ENCODE data around the gene CLEC16A. TPM values are rescaled to one million over a fixed set of nuclear protein-coding genes. Genes with fewer than 3 reads are reported as not detected.

Gene CLEC16A
- total and polyA plus RNA-seq, 2 experiments from 2014 or later, result 9.9 to 24.1 TPM

DNA sequence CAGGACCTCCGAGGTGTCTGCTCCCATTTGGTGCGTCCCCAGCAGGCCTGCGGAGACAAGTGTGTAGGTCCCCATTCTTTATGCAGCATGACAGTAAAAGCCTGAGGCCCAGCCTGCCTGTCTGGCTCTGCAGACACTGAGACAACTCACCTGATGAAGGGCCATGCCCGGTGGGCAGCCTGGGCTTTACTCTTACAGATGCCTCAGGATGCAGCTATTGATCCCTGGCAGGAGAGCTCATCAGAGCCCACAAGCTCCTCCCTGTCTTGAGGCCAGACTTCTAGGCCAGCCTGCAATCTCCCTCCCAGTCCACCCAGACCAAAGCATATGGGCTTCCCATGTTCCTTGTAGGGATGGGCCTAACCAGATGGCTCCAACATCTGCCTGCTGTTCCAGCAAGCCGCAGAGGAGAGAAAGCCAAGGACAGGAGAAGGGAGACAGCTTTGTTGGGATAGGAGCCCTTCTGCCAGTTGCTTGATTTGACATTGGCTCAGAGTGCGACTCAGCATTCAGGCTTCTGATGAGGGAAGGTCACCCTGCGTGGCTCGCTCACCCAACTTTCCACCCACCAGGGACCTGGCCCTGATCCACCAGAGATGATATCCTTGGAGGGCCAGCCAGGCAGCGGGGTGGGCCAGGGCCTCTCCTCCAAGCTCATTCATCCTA, 224.2 kb downstream of the CLEC16A start:
- no peak overlapping the region for H3K4me2 ChIP-seq
- H4K20me1 ChIP-seq (replicated peaks; ENCODE audit: insufficient read depth), result no peaks in the 10 kb centered on the region
- Mint-ChIP-seq H3K27ac (no peak overlapping the region), H3K4me3 (no peak overlapping the region), H3K36me3 (ENCODE audit: low read depth) (no peaks in the 10 kb centered on the region), H3K4me1 (no peaks in the 10 kb centered on the region), H3K9me3 (no peaks in the 10 kb centered on the region), H3K27me3 (ENCODE audit: insufficient read depth, low read depth, poor library complexity) (peaks cover 8% of the 10 kb centered on the region)
- no peak overlapping the region for H2AFZ ChIP-seq
- DNase-seq (ENCODE audit: low spot score) (no peak), ATAC-seq (no peak)
- no peaks in the 10 kb centered on the region for H3K36me3 ChIP-seq (ENCODE audit: insufficient read depth)
- H3K27me3 ChIP-seq (ENCODE audit: insufficient read depth), result no peaks in the 10 kb centered on the region
- H3F3A ChIP-seq (replicated peaks; ENCODE audit: low read depth), result no peaks in the 10 kb centered on the region; the same call in 1 of the 2 replicates
- H3K79me2 ChIP-seq (replicated peaks; ENCODE audit: insufficient read depth), result no peaks in the 10 kb centered on the region
- no peaks in the 10 kb centered on the region for H3K9me2 ChIP-seq (ENCODE audit: insufficient read depth)
- no peak overlapping the region for H3K4me3 ChIP-seq
- no peaks in the 10 kb centered on the region for H3K4me1 ChIP-seq (ENCODE audit: insufficient read depth)
- TF ChIP-seq, protein P1, sequence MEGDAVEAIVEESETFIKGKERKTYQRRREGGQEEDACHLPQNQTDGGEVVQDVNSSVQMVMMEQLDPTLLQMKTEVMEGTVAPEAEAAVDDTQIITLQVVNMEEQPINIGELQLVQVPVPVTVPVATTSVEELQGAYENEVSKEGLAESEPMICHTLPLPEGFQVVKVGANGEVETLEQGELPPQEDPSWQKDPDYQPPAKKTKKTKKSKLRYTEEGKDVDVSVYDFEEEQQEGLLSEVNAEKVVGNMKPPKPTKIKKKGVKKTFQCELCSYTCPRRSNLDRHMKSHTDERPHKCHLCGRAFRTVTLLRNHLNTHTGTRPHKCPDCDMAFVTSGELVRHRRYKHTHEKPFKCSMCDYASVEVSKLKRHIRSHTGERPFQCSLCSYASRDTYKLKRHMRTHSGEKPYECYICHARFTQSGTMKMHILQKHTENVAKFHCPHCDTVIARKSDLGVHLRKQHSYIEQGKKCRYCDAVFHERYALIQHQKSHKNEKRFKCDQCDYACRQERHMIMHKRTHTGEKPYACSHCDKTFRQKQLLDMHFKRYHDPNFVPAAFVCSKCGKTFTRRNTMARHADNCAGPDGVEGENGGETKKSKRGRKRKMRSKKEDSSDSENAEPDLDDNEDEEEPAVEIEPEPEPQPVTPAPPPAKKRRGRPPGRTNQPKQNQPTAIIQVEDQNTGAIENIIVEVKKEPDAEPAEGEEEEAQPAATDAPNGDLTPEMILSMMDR (conservative IDR thresholded peaks at IDR 0.05; ENCODE audit: low read depth in 2 of 2), result no peak
- TF ChIP-seq EZH2phosphoT487 (IDR thresholded peaks at IDR 0.05; ENCODE audit: unreplicated experiment), result no peak
- no peak for TF ChIP-seq NANOG (IDR thresholded peaks at IDR 0.05; ENCODE audit: borderline replicate concordance)
- no peak for TF ChIP-seq ZNF331 (CRISPR knock-in tag; IDR thresholded peaks at IDR 0.05; ENCODE audit: low read depth)
- no peak overlapping the region for H3K27ac ChIP-seq (ENCODE audit: low read depth)

DNA sequence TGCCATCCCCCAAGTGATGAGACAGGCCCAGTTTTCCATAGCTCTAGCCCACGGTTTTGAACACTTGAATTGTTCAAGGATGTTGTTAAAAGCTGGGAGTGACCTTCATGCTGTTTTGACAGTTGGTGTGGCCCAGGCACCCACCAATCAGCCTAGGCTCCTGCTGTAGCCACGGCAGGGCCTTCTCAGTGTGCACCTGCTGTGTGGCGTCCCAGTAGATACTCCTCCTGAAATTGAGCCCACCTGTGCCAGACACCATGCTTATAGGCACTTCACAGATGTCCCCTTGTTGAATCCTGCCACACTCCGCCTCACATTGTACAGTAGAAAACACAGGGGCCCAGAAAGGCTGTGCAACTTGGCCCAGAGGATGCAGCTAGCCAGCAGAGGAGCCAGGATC, 225.3 kb downstream of the CLEC16A start:
- no peak for ATAC-seq
- TF ChIP-seq STAT1 (IDR thresholded peaks at IDR 0.05; ENCODE audit: unreplicated experiment) (no peak), JUNB (IDR thresholded peaks at IDR 0.05; ENCODE audit: unreplicated experiment) (no peak), POLR2AphosphoS5 (IDR thresholded peaks at IDR 0.05; ENCODE audit: low read depth) (no peak), NANOG (IDR thresholded peaks at IDR 0.05; ENCODE audit: borderline replicate concordance) (no peak), EZH2 (IDR thresholded peaks at IDR 0.05; ENCODE audit: low read depth, unreplicated experiment) (no peak), ZNF331 (CRISPR knock-in tag; IDR thresholded peaks at IDR 0.05; ENCODE audit: low read depth) (no peak), ZNF114 (CRISPR knock-in tag; IDR thresholded peaks at IDR 0.05) (no peak), EZH2phosphoT487 (IDR thresholded peaks at IDR 0.05; ENCODE audit: unreplicated experiment) (no peak), CREB1 (CRISPR knock-in tag; IDR thresholded peaks at IDR 0.05; ENCODE audit: low read depth) (no peak)
- TF ChIP-seq, protein P1 (conservative IDR thresholded peaks at IDR 0.05; ENCODE audit: low read depth in 2 of 2), result no peak
- TF ChIP-seq, protein P2, sequence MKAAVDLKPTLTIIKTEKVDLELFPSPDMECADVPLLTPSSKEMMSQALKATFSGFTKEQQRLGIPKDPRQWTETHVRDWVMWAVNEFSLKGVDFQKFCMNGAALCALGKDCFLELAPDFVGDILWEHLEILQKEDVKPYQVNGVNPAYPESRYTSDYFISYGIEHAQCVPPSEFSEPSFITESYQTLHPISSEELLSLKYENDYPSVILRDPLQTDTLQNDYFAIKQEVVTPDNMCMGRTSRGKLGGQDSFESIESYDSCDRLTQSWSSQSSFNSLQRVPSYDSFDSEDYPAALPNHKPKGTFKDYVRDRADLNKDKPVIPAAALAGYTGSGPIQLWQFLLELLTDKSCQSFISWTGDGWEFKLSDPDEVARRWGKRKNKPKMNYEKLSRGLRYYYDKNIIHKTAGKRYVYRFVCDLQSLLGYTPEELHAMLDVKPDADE (IDR thresholded peaks at IDR 0.05), result no peak

More for the DNA sequence above, 225.3 kb downstream of the CLEC16A start:
- Mint-ChIP-seq H3K4me1 (no peaks in the 10 kb centered on the region), H3K27ac (no peak overlapping the region), H3K27me3 (ENCODE audit: insufficient read depth, low read depth, poor library complexity) (peaks cover 6% of the 10 kb centered on the region), H3K9me3 (no peaks in the 10 kb centered on the region), H3K4me3 (no peak overlapping the region; the same call in 2 of the 3 replicates), H3K36me3 (ENCODE audit: low read depth) (no peaks in the 10 kb centered on the region; the same call in 2 of the 3 replicates)
- Histone ChIP-seq H2AFZ (no peak overlapping the region), H3K79me2 (replicated peaks; ENCODE audit: insufficient read depth) (no peaks in the 10 kb centered on the region), H3F3A (replicated peaks; ENCODE audit: low read depth) (no peaks in the 10 kb centered on the region; the same call in 1 of the 2 replicates), H3K9me2 (ENCODE audit: insufficient read depth) (no peaks in the 10 kb centered on the region), H3K27ac (ENCODE audit: low read depth) (no peak overlapping the region), H3K27me3 (ENCODE audit: insufficient read depth) (no peaks in the 10 kb centered on the region), H3K36me3 (ENCODE audit: insufficient read depth) (no peaks in the 10 kb centered on the region), H3K4me2 (no peak overlapping the region), H3K4me3 (no peak overlapping the region), H3K4me1 (ENCODE audit: insufficient read depth) (no peaks in the 10 kb centered on the region), H4K20me1 (replicated peaks; ENCODE audit: insufficient read depth) (no peaks in the 10 kb centered on the region)
- no peak for DNase-seq (ENCODE audit: low spot score)

Data from GM23338 (cell line).